Thyroid gland (tissue), 4 donors: Measurements from ENCODE around the gene ZCWPW2. TPM values are rescaled to one million over a fixed set of nuclear protein-coding genes. Genes with fewer than 3 reads are reported as not detected.

Experiments
- DNase-seq, 2 donors: peaks; one replicate each; pipeline ENCODE4 v3.0.0-alpha.2; 2019
- H3K27ac ChIP-seq, 3 donors: fragments of 200-600 bp; sonication (generic); 1 replicate in 2 of 3; 2 replicates in 1 of 3; pipeline ENCODE4 v1.5.1; 2016 to 2019; ENCODE audit warnings: mild to moderate bottlenecking in 1 of 3, moderate library complexity in 1 of 3
- H3K27me3 ChIP-seq: fragments of 200-600 bp; sonication (generic); one replicate; pipeline ENCODE4 v1.5.1; 2019
- H3K36me3 ChIP-seq, 2 donors: fragments of 200-600 bp; sonication (generic); one replicate each; pipeline ENCODE4 v1.5.1; 2016 to 2019
- H3K4me1 ChIP-seq, 2 donors: fragments of 200-600 bp; sonication (generic); one replicate each; pipeline ENCODE4 v1.5.1; 2017 to 2019
- H3K4me3 ChIP-seq, 3 donors: fragments of 200-600 bp; sonication (generic); replicated peaks in 1 of 3; 1 replicate in 2 of 3; 2 replicates in 1 of 3; pipeline ENCODE4 v1.5.1; 2016; ENCODE audit warnings: mild to moderate bottlenecking in 1 of 3
- H3K9me3 ChIP-seq: fragments of 200-600 bp; sonication (generic); one replicate; pipeline ENCODE4 v1.5.1; 2017
- POLR2A ChIP-seq, 2 donors: fragments of 450-650 bp; IDR thresholded peaks; one replicate each; pipeline ENCODE4 v1.6.1; 2017; ENCODE audit warnings: antibody characterized with exemption in 2 of 2, mild to moderate bottlenecking in 2 of 2, moderate library complexity in 1 of 2
- WGBS, 2 donors: methylation state at CpG; one replicate each; pipeline ENCODE4 v1.1.5; 2017; 5-methylcytosine and 5-hydroxymethylcytosine counted together
- intact Hi-C: fragments of 100-400 bp; cut with DNase I; formaldehyde crosslinking; loops from one replicate; pipeline ENCODE4 v1.15.1; 2023
- total RNA-seq, 4 donors: library from RNA; depleted of rRNA; stranded (reverse); fragments of >200 nt; gene quantifications; one replicate each; pipeline ENCODE4 v1.2.3, GENCODE V29; 2016
- TF ChIP-seq, protein P1 (sequence below), 6 experiments: fragments of 200-600 bp in 3 of 6; fragments of 450-650 bp in 3 of 6; sonication (generic) in 3 of 6; IDR thresholded peaks; one replicate each; pipeline ENCODE4 v1.5.1; 2016 to 2019; ENCODE audit warnings: antibody characterized with exemption in 6 of 6, mild to moderate bottlenecking in 2 of 6, inconsistent platforms in 1 of 6, moderate library complexity in 1 of 6

The ZCWPW2 gene
- total RNA-seq, 4 donors from 2014 or later, result 0.49 to 2.6 (median 1.1) TPM; not detected in 1

DNA sequence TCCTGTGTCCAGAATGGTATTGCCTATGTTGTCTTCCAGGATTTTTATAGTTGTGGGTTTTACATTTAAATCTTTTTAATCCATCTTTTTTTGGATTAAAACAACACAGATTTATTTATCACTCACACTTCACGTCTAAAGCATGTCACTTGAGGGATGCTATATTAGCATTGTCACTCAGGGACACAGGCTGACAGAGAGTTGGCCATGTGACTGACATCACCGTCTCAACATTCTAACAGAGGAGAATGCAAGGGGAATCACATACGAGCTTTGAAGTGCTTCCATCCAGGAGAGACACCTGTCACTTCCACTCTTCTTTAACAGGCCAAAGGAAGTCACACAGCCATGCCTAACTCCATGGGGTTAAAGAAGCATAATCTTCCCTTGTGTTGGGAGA, 204.7 kb downstream of the ZCWPW2 start:
- H3K36me3 ChIP-seq, result no peaks in the 10 kb centered on the region
- 74 to 77% methylated on average over 3 of the region's 3 CpGs for WGBS, 2 donors
- no peaks in the 10 kb centered on the region for H3K4me1 ChIP-seq
- H3K9me3 ChIP-seq, result no peaks in the 10 kb centered on the region
- H3K27me3 ChIP-seq, result no peaks in the 10 kb centered on the region
- no peak overlapping the region for H3K27ac ChIP-seq
- DNase-seq, result no peak
- TF ChIP-seq, protein P1, sequence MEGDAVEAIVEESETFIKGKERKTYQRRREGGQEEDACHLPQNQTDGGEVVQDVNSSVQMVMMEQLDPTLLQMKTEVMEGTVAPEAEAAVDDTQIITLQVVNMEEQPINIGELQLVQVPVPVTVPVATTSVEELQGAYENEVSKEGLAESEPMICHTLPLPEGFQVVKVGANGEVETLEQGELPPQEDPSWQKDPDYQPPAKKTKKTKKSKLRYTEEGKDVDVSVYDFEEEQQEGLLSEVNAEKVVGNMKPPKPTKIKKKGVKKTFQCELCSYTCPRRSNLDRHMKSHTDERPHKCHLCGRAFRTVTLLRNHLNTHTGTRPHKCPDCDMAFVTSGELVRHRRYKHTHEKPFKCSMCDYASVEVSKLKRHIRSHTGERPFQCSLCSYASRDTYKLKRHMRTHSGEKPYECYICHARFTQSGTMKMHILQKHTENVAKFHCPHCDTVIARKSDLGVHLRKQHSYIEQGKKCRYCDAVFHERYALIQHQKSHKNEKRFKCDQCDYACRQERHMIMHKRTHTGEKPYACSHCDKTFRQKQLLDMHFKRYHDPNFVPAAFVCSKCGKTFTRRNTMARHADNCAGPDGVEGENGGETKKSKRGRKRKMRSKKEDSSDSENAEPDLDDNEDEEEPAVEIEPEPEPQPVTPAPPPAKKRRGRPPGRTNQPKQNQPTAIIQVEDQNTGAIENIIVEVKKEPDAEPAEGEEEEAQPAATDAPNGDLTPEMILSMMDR (IDR thresholded peaks at IDR 0.05), result no peak
- no peak for TF ChIP-seq POLR2A (IDR thresholded peaks at IDR 0.05)
- intact Hi-C loops, result no loop called here
- no peak overlapping the region for H3K4me3 ChIP-seq

- intact Hi-C loops, result no loop called here
- H3K4me3 ChIP-seq, result no peak overlapping the region
- no peaks in the 10 kb centered on the region for H3K4me1 ChIP-seq
- no peak overlapping the region for H3K27ac ChIP-seq
- DNase-seq, result no peak
- no peaks in the 10 kb centered on the region for H3K27me3 ChIP-seq
- no peak for TF ChIP-seq POLR2A (IDR thresholded peaks at IDR 0.05)
- TF ChIP-seq, protein P1 (IDR thresholded peaks at IDR 0.05), result no peak
- H3K36me3 ChIP-seq, result no peaks in the 10 kb centered on the region
- WGBS, 2 donors, result 84 to 95% methylated on average over 1 of the region's 1 CpG
- no peaks in the 10 kb centered on the region for H3K9me3 ChIP-seq
Observed at GRCh38 chr3:28556195-28556594, 207.7 kb downstream of the ZCWPW2 start.

- Histone ChIP-seq H3K4me1 (no peaks in the 10 kb centered on the region), H3K9me3 (no peaks in the 10 kb centered on the region), H3K27me3 (no peaks in the 10 kb centered on the region), H3K4me3 (no peak overlapping the region), H3K27ac (no peak overlapping the region), H3K36me3 (no peaks in the 10 kb centered on the region)
- no peak for TF ChIP-seq POLR2A (IDR thresholded peaks at IDR 0.05)
- TF ChIP-seq, protein P1 (IDR thresholded peaks at IDR 0.05), result no peak
- intact Hi-C loops, result no loop called here
- 59 to 72% methylated on average over 1 of the region's 1 CpG for WGBS, 2 donors
- peak; percentile 4 to 6 for DNase-seq
Observed at GRCh38 chr3:28564211-28564610, 215.7 kb downstream of the ZCWPW2 start.

- no peaks in the 10 kb centered on the region for H3K27me3 ChIP-seq
- intact Hi-C loops, result no loop called here
- TF ChIP-seq POLR2A (IDR thresholded peaks at IDR 0.05), result no peak
- H3K27ac ChIP-seq, result no peak overlapping the region
- DNase-seq, result no peak
- no peaks in the 10 kb centered on the region for H3K36me3 ChIP-seq
- WGBS, 2 donors, result 58 to 74% methylated on average over 3 of the region's 3 CpGs
- H3K4me3 ChIP-seq, result no peak overlapping the region
- no peaks in the 10 kb centered on the region for H3K9me3 ChIP-seq
- H3K4me1 ChIP-seq, result no peaks in the 10 kb centered on the region
Observed at GRCh38 chr3:28569357-28569756, 220.8 kb downstream of the ZCWPW2 start.

DNA sequence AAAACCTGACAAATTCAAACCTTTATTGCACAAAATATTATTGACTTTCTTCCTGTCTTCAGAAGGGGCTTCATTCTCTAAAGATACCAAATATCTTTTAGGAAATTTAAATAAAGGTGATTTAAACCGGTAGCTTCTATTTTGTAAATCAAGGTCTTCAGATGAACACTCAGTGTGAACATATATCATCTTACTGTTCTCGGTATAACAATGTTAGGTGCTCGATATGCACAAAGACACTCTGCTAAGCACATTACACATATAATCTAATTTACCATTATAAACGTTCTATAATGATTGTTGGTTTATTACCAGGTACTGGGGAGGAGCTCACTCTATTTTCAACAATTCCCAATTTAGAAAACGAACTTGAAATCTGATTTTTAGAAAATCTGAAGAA, 225.5 kb downstream of the ZCWPW2 start:
- H3K36me3 ChIP-seq, result no peaks in the 10 kb centered on the region
- no peaks in the 10 kb centered on the region for H3K9me3 ChIP-seq
- H3K27me3 ChIP-seq, result no peaks in the 10 kb centered on the region
- no peaks in the 10 kb centered on the region for H3K4me1 ChIP-seq
- 85 to 89% methylated on average over 5 of the region's 5 CpGs for WGBS, 2 donors
- DNase-seq, result no peak
- intact Hi-C loops, result no loop called here
- H3K4me3 ChIP-seq, result no peak overlapping the region
- H3K27ac ChIP-seq, result no peak overlapping the region
- no peak for TF ChIP-seq POLR2A (IDR thresholded peaks at IDR 0.05)
- TF ChIP-seq, protein P1 (IDR thresholded peaks at IDR 0.05), result no peak
